ENCODE measurements around the gene IGIP. TPM values are rescaled to one million over a fixed set of nuclear protein-coding genes. Genes with fewer than 3 reads are reported as not detected.

Gene IGIP
- total and polyA plus RNA-seq, 2 of the 8 experiments (the other 6 are each of a cell fraction or from before 2014, with no cell fraction given): 0.32 to 0.69 TPM

GRCh38 chr5:140116716-140117115, 9.0 kb upstream of the IGIP start:
- no peak overlapping the region for H3K14ac ChIP-seq (ENCODE audit: insufficient read length)
- no peak overlapping the region for H2BK20ac ChIP-seq (ENCODE audit: low read length)
- 60% methylated on average over 2 of the region's 2 CpGs; no CpG with 5 or more reads in 1 of the 2 experiments for WGBS, 2 experiments (ENCODE audit: extremely low coverage in 1 of 2, insufficient coverage in 1 of 2, insufficient read length in 1 of 2, insufficient replicate concordance in 2 of 2, low coverage in 1 of 2, low lambda C conversion rate in 2 of 2, missing lambda C conversion rate in 1 of 2)
- H3K4me2 ChIP-seq (ENCODE audit: insufficient read depth in 1 of 2, low read depth in 2 of 2, low read length in 2 of 2): no peak overlapping the region
- no peaks in the 10 kb centered on the region for H3K79me2 ChIP-seq (ENCODE audit: control insufficient read depth in 1 of 2, insufficient read depth in 2 of 2, low read length in 2 of 2)
- H3K18ac ChIP-seq (ENCODE audit: extremely low read depth, low read length): no peak overlapping the region
- no peak overlapping the region for H3K4me3 ChIP-seq (ENCODE audit: extremely low read depth in 1 of 4, insufficient read depth in 2 of 4, low read depth in 3 of 4, low read length in 4 of 4)
- H3K56ac ChIP-seq (replicated peaks; ENCODE audit: insufficient read length, low read depth, low read length): no peak overlapping the region
- H2BK15ac ChIP-seq (ENCODE audit: low read length): no peak overlapping the region
- FAIRE-seq (no peak), DNase-seq (ENCODE audit: low read depth in 1 of 2, low spot score in 2 of 2) (no peak)
- no peak overlapping the region for H3K4ac ChIP-seq (replicated peaks; ENCODE audit: insufficient read length, low read depth, low read length)
- POLR2A ChIA-PET (ENCODE audit: partially characterized antibody): no interaction called here
- peaks cover 4 to 10% (median 6%) of the 10 kb centered on the region in 4 experiments for H3K4me1 ChIP-seq (replicated peaks in 1 of 4; ENCODE audit: control insufficient read depth in 3 of 4, insufficient read depth in 4 of 4, low read length in 3 of 4)
- H2AK5ac ChIP-seq (ENCODE audit: low read depth, low read length): no peak overlapping the region
- H3K9me3 ChIP-seq (ENCODE audit: insufficient read depth in 2 of 2, low read depth in 1 of 2, low read length in 1 of 2): no peaks in the 10 kb centered on the region
- CTCF ChIA-PET (ENCODE audit: partially characterized antibody): interaction anchor here (0.5 to 7.9 kb wide), 7 partner anchors 10 to 39 kb away, joined by 3 to 91 read pairs (median 4); no protein-coding TSS in a partner anchor
- peaks cover 14% of the 10 kb centered on the region for H3K23me2 ChIP-seq (ENCODE audit: low read depth, low read length)
- no peak overlapping the region for H4K91ac ChIP-seq (replicated peaks; ENCODE audit: insufficient read length, low read length)
- H4K5ac ChIP-seq (ENCODE audit: insufficient read length, low read depth, low read length): no peak overlapping the region
- TF ChIP-seq SAP30 (IDR thresholded peaks at IDR 0.05; ENCODE audit: insufficient read depth, insufficient replicate concordance, low read length) (no peak), ATF3 (IDR thresholded peaks at IDR 0.05; ENCODE audit: insufficient read depth, low read depth, low read length) (no peak), SP2 (IDR thresholded peaks at IDR 0.05; ENCODE audit: low read length) (no peak), EZH2 (IDR thresholded peaks at IDR 0.05; ENCODE audit: low read depth, low read length, severe bottlenecking) (no peak), EP300 (IDR thresholded peaks at IDR 0.05; ENCODE audit: borderline replicate concordance in 1 of 2, low read depth in 2 of 2, low read length in 2 of 2) (no peak), GTF2F1 (IDR thresholded peaks at IDR 0.05; ENCODE audit: borderline replicate concordance, low read depth, low read length) (no peak), EGR1 (IDR thresholded peaks at IDR 0.05; ENCODE audit: borderline replicate concordance, low read depth, low read length) (no peak), KDM1A (IDR thresholded peaks at IDR 0.05; ENCODE audit: borderline replicate concordance, low read length) (no peak), SIRT6 (IDR thresholded peaks at IDR 0.05; ENCODE audit: low read length) (no peak), KDM4A (IDR thresholded peaks at IDR 0.05; ENCODE audit: low read depth, low read length, severe bottlenecking) (no peak), CBX5 (IDR thresholded peaks at IDR 0.05; ENCODE audit: low read depth, low read length) (no peak), ZNF274 (IDR thresholded peaks at IDR 0.05; ENCODE audit: borderline replicate concordance, extremely low read depth, low read length) (no peak), HDAC2 (IDR thresholded peaks at IDR 0.05; ENCODE audit: borderline replicate concordance in 1 of 2, low read depth in 2 of 2, low read length in 2 of 2) (no peak)
- no peak overlapping the region for H3K23ac ChIP-seq (ENCODE audit: insufficient read length)
- H4K8ac ChIP-seq (ENCODE audit: extremely low read depth, insufficient read depth, low read length): no peak overlapping the region
- no peak overlapping the region for H2BK120ac ChIP-seq (replicated peaks; ENCODE audit: low read depth, low read length)
- no peak overlapping the region for H3K27ac ChIP-seq (ENCODE audit: low read depth, low read length)
- H3K27me3 ChIP-seq (replicated peaks in 1 of 4; ENCODE audit: control insufficient read depth in 3 of 4, extremely low read depth in 1 of 4, insufficient read depth in 3 of 4, low read length in 3 of 4): peaks cover 15 to 42% (median 33%) of the 10 kb centered on the region in 4 experiments
- H2BK5ac ChIP-seq (ENCODE audit: low read depth, low read length): no peak overlapping the region
- H3K9ac ChIP-seq (replicated peaks in 1 of 4; ENCODE audit: extremely low read depth in 1 of 4, low read depth in 3 of 4, low read length in 3 of 4): no peak overlapping the region
- no peaks in the 10 kb centered on the region for H3K79me1 ChIP-seq (ENCODE audit: low read depth, low read length)
- peaks cover 2 to 18% of the 10 kb centered on the region in 2 experiments for H4K20me1 ChIP-seq (replicated peaks in 1 of 2; ENCODE audit: control insufficient read depth in 1 of 2, insufficient read depth in 2 of 2, low read length in 2 of 2)
- no peak overlapping the region for H2AFZ ChIP-seq (ENCODE audit: low read length)
- H3K36me3 ChIP-seq (ENCODE audit: control insufficient read depth in 2 of 4, insufficient read depth in 4 of 4, low read length in 3 of 4): no peaks in the 10 kb centered on the region
- no peak overlapping the region for H2BK12ac ChIP-seq (ENCODE audit: low read depth, low read length)

Measured in H1 (cell line).